ENCODE measurements around the gene INTS1.

INTS1 gene

GRCh38 chr7:1542841-1543747 lies 38.9 kb upstream of the INTS1 start:
- no peak for DNase-seq

GRCh38 chr7:1542329-1542728 lies 38.1 kb upstream of the INTS1 start:
- no peak for DNase-seq

GRCh38 chr7:1541431-1542162 lies 37.4 kb upstream of the INTS1 start:
- no peak for DNase-seq

GRCh38 chr7:1540776-1541271 lies 36.6 kb upstream of the INTS1 start:
- no peak for DNase-seq

GRCh38 chr7:1539882-1540775 lies 35.9 kb upstream of the INTS1 start:
- DNase-seq, result no peak

- DNase-seq, result no peak
These were observed 35.1 kb upstream of the INTS1 start for GRCh38 chr7:1539181-1539881.

GRCh38 chr7:1538544-1539180 lies 34.5 kb upstream of the INTS1 start:
- DNase-seq, result no peak

GRCh38 chr7:1537535-1538412 lies 33.6 kb upstream of the INTS1 start:
- DNase-seq, result no peak

GRCh38 chr7:1536743-1537534 lies 32.8 kb upstream of the INTS1 start:
- no peak for DNase-seq

GRCh38 chr7:1536455-1536742 lies 32.2 kb upstream of the INTS1 start:
- DNase-seq, result no peak

GRCh38 chr7:1535701-1536454 lies 31.7 kb upstream of the INTS1 start:
- no peak for DNase-seq

- no peak for DNase-seq
These were observed 30.9 kb upstream of the INTS1 start for GRCh38 chr7:1535100-1535458.

- no peak for DNase-seq
These were observed 30.3 kb upstream of the INTS1 start for GRCh38 chr7:1534330-1535099.

- DNase-seq, result no peak
These were observed 29.5 kb upstream of the INTS1 start for GRCh38 chr7:1533547-1534329.

GRCh38 chr7:1533255-1533546 lies 29.0 kb upstream of the INTS1 start:
- no peak for DNase-seq

GRCh38 chr7:1532456-1533254 lies 28.5 kb upstream of the INTS1 start:
- DNase-seq, result peak; percentile 49

GRCh38 chr7:1531979-1532455 lies 27.8 kb upstream of the INTS1 start:
- no peak for DNase-seq

Data from activated CD4-positive, alpha-beta T cell treated with anti-CD3 and anti-CD28 coated beads for 1 hour (primary cell).